HG03457 (cell line): Measurements from ENCODE around the gene SF3B5.
"Not testable (repeated sequence)": the region's sequence is repeated elsewhere in the genome, so short reads cannot be mapped to it uniquely, and the experiment has no call there.

Source experiments
- ATAC-seq: cut with Tn5 transposase; IDR thresholded peaks from one replicate; pipeline ENCODE4 v1.9.1; 2021; ENCODE audit warnings: moderate number of reproducible peaks; ENCODE audit not compliant: unreplicated experiment

SF3B5 gene

DNA sequence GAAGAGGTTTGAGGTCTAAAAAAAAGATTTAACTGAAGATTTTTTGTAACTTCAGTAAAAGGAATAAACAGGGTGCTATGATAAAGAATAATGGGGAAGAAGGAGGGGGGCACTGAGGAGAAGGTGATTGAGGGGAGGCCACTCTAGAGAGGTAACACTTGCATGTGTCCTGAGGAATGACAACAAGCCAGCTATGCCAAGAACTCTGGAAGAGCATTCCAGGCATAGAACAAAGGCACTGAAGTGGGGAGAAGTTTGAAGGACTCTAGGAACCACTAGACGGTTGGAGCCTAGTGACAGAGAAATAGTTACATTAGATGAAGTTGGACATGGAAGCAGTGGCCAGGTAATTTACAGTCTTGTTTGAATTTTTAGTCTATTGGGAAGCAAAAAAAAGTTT lies 10.8 kb upstream of the SF3B5 start:
- no peak for ATAC-seq

DNA sequence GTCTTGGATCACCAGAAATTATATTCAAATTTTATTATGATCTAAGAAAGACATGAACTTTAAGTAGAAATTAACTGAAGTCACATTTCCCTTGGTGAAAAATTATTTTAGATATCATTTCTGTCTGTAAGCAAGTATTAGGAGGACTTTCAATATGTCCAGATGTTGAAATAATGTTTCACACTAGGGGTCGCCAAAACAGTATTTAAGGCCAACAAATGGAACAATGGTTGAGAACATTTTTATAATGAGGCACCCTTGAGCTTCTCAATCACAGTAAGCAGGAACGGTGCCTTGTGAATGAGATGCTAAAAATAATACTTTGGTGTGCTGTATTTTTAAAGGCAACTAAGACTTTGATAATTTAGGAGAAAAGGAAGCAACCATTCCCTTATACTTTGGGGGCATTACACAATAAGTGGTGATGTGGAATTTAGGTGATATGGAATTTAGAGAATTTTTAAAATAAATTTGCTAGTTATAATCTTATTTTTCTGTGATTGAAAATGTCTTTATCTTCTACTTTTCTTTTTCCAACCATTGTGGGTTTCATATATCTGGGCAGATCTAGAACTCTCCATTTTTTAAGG lies 9.6 kb upstream of the SF3B5 start:
- no peak for ATAC-seq

- no peak for ATAC-seq
Measured at GRCh38 chr6:144104488-144104887, 9.1 kb upstream of the SF3B5 start.

DNA sequence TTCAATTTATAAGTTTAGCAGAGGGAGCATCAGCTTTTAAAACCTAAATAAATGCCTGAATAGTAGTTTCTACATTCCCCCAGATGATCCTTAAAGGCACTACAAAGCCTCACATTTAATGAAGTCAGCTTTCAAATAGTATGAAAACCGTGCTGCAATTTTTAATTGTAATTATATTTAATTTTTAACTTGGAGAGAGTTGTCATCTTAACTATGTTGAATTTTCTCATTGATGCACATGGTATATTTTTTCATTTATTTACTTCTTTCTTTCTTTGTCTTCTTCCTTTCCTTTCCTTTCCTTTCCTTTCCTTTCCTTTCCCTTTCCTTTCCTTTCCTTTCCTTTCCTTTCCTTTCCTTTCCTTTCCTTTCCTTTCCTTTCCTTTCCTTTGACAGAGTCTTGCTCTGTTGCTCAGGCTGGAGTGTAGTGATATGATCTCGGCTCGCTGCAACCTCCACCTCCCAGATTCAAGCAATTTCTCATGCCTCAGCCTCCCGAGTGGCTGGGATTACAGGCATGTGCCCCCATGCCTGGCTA lies 7.7 kb upstream of the SF3B5 start:
- ATAC-seq = no peak

- ATAC-seq = no peak
Measured at GRCh38 chr6:144098993-144099392, 3.6 kb upstream of the SF3B5 start.

GRCh38 chr6:144094731-144095133 lies 641 bp downstream of the SF3B5 start:
- peak; percentile 0 for ATAC-seq

DNA sequence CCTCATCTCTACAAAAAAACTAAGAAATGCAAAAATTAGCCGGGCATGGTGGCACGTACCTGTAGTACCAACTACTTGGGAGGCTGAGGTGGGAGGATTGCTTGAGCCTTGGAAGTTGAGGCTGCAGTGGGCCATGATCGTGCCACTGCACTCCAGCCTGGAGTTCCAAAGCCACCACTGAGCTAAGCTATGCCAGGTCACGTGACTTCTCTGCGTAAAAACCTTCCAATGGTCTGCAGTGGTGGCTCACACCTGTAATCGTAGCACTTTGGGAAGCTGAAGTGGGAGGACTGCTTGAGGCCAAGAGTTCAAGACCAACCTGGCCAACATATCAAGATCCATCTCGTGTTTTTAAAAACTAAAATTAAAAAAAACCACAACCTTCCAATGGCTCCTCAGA lies 1.7 kb downstream of the SF3B5 start:
- no peak for ATAC-seq

GRCh38 chr6:144093236-144093635 lies 2.1 kb downstream of the SF3B5 start:
- no peak for ATAC-seq

DNA sequence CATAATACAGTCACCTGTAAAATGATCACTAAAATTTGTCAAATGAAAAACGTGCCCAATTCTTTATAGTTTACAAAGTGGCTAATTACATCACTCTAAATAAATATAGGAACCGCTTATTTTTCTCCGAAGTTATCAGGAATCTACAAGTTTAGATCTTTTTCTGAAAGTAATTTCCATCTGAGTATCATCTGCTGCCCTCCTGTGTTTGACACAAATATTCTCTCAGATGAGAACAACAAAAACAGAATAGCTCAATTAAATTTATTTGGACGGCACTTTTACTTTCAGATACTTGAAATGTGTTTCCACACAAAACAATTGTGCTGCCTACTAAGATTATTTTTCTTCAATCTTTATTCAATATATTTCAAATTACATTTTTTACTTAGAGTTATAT lies 5.0 kb downstream of the SF3B5 start:
- ATAC-seq = no peak

GRCh38 chr6:144087789-144088426 lies 7.5 kb downstream of the SF3B5 start:
- ATAC-seq = no peak

GRCh38 chr6:144086959-144087358 lies 8.4 kb downstream of the SF3B5 start:
- no peak for ATAC-seq

GRCh38 chr6:144083172-144083571 lies 12.2 kb downstream of the SF3B5 start:
- no peak for ATAC-seq

- not testable (repeated sequence) for ATAC-seq
Measured at GRCh38 chr6:144082412-144082811, 13.0 kb downstream of the SF3B5 start.

GRCh38 chr6:144077871-144078270 lies 17.5 kb downstream of the SF3B5 start:
- ATAC-seq = no peak

DNA sequence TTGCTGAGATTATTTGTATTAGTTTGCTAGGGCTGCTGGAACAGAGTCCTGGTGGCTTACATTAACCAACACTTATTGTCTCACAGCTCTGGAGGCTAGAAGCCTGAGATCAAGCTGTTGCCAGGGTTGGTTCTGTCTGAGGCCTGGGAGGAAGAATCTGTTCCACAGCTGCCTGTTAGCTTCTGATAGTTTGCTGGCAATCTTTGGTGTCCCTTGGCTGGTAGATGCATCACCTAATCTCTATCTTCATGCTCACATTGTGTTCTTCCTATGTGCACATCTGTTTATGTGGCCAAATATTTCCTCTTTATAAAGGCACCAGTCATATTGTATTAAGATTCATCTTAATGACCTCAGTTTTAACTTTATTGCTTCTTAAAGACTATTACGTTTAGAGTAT lies 19.5 kb downstream of the SF3B5 start:
- no peak for ATAC-seq

GRCh38 chr6:144075187-144075586 lies 20.2 kb downstream of the SF3B5 start:
- no peak for ATAC-seq

- no peak for ATAC-seq
Measured at GRCh38 chr6:144073024-144073423, 22.3 kb downstream of the SF3B5 start.

DNA sequence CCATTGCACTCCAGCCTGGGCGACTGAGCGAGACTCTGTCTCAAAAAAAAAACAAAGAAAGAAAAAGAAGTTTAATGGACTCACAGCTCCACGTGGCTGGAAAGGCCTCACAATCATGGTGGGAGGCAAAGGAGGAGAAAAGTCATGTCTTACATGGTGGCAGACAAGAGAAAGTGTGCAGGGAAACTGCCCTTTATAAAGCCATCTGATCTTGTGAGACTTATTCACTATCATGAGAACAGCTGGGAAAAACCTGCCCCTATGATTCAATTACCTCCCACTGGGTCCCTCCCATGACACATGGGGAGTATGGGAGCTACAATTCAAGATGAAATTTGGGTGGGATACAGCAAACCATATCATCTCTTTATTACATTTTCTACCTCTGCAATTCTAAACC lies 25.9 kb downstream of the SF3B5 start:
- ATAC-seq = no peak

DNA sequence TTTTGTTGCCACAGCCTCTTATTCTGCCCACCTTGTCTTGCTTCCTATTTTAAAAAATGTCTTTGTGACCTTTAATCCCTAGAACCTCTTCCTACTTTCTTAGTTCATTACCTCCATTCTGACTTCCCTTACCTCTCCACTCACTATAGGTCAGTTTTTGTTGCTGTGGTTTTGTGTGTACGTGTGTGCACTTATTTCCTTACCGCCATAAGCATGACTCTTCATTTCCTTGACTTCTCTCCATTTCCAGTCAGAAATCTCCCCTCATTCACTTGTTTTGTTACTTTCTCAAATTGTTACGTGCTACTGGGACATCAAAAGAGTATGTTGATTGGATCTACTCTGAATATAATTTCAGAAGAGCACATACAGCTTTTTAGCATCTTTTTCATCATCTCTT lies 26.6 kb downstream of the SF3B5 start:
- ATAC-seq = no peak

DNA sequence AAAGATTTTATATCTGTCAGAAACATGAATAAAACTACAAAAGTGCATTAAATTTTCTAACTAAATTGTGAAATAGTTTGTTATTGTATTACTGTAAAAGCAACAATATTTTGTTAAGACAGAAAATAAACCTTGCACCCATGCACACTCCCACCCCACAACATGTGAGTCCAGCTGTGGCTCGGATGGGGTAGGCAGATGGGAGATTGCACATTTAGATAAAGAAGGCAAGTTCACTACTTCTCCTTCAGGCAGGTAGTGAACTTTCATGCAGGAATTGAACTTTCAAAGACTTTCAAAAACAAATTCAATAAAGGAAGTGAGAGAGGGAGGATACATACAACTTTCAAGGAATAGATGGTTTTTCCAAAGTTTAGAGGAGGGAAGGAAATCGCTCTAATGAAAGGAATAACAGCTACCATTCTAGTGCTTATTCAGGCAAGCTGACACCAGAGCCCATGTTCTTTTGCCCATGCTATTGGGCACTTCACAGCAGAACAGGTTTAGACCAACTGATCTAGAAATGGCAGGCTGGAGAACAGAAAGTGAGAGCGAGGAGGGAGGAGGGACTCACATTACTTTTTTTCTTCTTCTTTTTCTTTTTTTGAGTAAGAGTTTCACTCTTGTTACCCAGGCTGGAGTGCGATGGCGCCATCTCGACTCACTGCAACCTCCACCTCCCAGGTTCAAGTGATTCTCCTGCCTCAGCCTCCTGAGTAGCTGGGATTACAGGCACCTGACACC lies 28.5 kb downstream of the SF3B5 start:
- peak; percentile 34 for ATAC-seq

GRCh38 chr6:144066255-144066654 lies 29.1 kb downstream of the SF3B5 start:
- no peak for ATAC-seq

DNA sequence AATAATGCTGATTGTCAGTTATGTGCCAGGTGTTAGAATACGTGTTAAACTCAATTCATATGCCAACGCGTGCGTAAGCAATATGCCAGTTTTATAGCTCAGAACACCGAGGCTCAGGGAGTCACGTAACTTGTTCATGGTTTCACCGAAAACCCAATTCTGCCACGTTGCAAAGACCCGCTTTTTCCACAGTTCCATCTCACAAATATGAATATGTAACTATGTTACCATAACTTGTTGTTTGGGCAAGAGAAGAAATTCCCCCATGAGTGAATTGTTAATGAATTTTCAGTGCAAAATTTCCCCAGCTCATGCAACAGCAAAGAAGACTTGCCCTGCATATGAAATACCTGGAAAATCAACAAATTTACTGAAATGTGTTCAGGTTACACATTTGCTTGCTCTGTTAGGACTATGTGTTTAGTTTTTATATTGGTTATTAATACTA lies 30.1 kb downstream of the SF3B5 start:
- no peak for ATAC-seq
